HG02763 (cell line): ENCODE results near the gene CCT8L2.
"Not testable (repeated sequence)": the region's sequence is repeated elsewhere in the genome, so short reads cannot be mapped to it uniquely, and the experiment has no call there.

Source experiments
- ATAC-seq: cut with Tn5 transposase; IDR thresholded peaks from one replicate; pipeline ENCODE4 v1.9.1; 2021; ENCODE audit warnings: mild to moderate bottlenecking, moderate library complexity; ENCODE audit not compliant: unreplicated experiment

CCT8L2 gene

DNA sequence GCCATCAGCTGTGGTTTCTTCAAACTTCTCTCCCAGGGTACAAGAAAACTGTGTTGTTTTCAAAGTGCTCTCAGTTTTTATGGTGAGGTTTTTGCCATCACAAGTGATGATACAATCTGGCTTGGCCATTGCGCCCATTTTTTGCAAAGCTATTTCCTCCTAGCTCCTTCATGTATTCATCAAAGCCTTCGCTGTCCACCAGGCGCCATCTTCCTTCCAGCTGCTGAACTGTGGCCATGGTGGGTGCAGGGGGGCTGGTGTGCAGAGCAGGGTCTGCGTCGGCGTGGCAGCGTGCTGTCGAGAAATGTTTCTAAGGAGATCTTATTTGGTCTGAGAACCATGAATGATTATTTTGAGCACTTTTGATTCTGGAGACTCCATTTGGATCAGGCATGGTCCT, 2.6 kb upstream of the CCT8L2 start:
- ATAC-seq: not testable (repeated sequence)

DNA sequence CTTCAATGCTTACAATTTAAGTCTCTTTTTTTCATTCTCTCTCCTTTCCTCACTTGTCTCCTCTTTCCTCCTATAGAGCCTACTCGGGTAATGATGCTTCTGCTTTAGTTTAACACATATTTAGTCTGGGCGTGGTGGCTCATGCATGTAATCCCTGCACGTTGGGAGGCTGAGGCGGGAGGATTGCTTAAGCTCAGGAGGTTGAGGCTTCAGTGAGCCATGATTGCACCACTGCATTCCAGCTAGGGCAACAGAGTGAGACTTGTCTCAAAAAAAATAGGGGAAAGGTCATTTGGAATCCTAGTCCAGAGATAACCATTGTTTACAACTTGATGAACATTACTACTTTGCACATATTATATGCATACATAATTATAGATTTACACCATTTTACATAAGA, 1.4 kb upstream of the CCT8L2 start:
- no peak for ATAC-seq

DNA sequence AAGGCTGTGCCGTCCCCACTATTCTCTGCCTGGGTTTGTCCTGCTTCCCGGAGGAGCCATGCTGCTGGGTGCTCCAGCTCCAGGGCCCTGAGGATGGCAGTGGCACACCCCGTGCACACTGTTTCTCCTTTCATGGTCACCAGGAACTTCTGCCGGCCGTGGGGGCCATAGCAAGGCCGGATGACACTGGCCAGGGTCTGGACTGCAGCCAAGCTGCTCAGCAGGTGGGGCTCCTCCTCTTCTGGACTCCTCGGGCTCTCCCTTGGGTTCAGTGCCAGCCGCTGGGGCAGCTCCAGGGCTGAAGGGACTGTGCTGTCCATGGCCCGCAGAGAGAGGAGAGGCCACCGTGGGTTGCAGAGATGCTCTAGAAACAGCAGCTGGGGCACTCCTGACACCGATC, 379 bp downstream of the CCT8L2 start:
- not testable (repeated sequence) for ATAC-seq

DNA sequence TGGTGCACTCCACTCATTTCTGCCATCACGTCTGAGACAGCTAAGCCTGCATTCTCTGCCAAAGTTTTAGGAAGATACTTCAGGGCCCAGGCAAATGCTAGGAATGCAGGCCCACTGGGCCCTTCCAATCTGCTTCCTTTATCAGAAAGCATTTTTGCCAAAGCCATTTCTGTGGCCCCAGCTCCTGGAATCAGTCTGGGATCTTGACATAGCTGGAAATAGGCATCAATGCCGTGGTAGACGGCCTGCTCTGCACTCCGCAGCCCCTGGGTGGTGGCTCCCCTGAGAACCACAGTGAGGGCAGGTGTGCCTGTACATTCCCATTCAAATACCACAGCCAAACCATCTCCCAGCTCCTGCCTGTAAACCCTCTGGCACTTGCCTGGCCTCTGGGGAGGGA, 1.5 kb downstream of the CCT8L2 start:
- not testable (repeated sequence) for ATAC-seq

DNA sequence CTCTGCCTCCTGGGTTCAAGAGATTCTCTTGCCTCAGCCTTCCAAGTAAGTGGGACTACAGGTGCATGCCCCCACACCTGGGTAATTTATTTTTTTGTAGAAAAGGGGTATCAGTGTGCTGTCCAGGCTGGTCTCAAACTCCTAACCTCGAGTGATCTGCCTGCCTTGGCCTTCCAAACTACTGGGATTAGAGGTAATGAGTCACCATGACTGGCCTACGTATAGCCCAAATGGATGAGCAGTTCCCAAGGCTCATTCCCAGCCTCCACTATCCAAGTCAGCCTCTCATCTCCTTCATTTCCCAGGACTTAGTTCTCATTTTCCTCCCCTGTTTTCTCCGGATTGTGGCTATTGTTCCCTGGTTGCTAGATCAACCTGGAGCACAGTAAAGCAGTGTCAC, 5.6 kb downstream of the CCT8L2 start:
- ATAC-seq: no peak

DNA sequence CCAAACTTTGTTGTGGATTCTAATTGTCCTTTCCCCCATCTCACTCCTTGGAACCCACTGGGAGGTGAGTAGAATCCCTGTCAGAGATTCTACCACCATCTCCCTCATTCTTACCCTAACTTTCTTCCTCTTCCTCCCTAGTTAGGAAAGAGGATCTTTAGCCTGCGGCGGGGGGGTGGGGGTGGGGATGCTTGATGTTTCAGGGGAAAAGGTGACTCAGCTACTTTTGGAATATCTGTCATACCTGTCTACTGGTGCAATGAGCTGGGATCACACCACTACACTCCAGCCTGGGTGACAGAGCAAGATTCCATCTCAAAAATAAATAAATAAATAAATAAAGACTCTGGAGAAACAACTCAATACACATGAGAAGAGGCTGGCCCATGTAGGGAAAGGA, 6.4 kb downstream of the CCT8L2 start:
- ATAC-seq: no peak

DNA sequence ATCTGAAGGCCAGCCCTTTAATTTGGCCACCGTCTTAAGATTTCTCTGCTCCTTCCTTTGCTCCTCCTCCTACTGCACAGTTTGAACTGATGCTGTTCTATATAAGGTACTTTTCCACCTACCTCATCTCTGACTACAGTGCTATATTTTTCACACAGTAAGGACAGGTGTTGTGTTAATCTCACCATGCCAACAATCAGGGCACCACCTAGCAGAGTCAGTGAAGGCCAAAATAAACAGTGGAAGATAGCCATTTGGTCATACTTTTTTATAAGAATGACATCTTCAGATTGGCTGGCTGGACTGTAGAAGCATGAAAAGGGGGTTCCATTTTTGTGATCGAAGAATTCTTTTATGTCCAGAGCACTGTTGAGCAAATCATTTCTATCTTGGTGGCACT, 11.7 kb downstream of the CCT8L2 start:
- not testable (repeated sequence) for ATAC-seq

DNA sequence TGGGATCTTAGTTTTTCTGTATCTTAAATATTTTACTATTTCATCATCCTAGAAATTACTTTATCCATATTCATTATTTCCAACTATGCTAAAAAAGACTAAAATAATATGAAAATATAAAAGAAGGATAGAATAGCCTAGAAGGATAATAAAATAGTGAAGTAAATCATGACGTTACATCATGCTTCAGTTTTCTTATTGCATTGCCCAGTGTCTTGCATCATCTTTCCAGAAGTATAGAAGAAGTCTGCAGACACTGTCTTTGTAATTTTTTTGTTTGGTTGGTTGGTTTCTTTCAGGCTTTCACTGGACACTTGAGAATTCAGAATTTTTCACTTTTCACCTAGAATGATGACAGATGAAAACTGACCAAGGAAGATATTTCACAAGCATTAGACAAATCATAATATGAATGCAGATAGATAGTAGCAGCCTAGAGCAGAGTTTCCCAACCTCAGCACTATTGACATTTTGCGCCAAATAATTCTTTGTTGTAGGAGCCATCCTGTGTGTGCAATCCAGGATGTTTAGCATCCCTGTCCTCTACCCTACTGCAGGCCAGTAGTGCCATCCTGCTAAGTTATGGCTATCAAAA, 23.3 kb downstream of the CCT8L2 start:
- not testable (repeated sequence) for ATAC-seq

DNA sequence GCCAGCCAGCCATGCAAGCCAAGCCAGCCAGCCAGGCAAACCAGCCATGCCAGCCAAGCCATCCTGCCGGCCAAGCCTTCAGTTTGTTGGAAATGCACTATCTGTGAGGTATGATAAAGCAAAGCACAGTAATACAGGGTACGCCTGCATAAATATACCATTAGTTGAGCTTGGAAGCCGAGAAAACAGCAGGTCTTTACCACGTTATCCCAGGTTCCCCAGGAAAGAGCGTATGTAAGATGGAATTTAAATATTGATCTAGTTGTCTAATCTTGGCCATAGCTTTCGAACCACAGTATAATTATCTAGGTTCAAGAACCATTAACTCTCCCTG, 24.2 kb downstream of the CCT8L2 start:
- no peak for ATAC-seq

DNA sequence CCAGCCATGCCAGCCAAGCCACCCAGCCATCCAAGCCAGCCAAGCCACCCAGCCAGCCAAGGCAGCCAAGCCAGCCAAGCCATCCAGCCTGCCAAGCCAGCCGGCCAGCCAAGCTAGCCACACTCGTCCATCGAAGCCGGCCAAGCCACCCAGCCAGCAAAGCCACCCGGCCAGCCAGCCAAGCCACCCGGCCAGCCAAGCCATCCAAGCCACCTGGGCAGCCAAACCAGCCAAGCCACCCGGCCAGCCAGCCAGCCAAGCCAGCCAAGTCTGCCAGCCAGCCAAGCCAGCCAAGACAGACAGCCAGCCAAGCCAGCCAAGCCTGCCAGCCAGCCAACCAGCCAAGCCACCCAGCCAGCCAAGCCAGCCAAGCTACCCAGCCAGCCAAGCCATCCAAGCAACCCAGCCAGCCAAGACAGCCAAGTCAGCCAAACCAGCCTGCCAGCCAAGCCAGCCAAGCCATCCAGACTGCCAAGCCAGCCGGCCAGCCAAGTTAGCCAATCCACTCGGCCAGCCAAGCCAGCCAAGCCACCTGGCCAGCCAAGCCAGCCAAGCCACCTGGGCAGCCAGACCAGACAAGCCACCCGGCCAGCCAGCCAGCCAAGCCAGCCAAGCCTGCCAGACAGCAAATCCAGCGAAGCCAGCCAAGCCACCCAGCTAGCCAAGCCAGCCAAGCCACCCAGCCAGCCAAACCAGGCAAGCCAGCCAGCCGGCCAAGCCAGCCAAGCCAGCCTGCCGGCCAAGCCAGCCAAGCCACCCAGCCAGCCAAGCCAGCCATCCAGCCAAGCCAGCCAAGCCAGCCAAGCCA, 24.8 kb downstream of the CCT8L2 start:
- not testable (repeated sequence) for ATAC-seq

DNA sequence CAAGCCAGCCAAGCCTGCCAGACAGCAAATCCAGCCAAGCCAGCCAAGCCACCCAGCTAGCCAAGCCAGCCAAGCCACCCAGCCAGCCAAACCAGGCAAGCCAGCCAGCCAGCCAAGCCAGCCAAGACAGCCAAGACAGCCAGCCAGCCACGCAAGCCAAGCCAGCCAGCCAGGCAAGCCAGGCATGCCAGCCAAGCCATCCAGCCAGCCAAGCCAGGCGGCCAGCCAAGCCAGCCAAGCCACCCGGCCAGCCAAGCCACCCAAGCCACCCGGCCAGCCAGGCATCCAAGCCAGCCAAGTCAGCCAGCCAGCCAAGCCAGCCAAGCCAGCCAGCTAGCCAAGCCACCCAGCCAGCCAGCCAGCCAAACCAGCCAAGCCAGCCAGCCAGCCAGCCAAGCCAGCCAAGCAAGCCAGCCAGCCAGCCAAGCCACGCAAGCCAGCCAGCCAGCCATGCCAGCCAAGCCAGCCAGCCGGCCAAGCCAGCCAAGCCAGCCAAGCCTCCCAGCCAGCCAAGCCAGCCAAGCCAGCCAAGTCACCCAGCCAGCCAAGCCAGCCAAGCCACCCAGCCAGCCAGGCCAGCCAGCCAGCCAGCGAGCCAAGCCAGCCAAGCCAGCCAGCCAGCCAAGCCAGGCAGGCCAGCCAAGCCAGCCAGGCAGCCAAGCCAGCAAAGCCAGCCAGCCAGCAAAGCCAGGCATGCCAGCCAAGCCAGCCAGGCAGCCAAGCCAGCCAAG, 26.0 kb downstream of the CCT8L2 start:
- ATAC-seq: not testable (repeated sequence)

DNA sequence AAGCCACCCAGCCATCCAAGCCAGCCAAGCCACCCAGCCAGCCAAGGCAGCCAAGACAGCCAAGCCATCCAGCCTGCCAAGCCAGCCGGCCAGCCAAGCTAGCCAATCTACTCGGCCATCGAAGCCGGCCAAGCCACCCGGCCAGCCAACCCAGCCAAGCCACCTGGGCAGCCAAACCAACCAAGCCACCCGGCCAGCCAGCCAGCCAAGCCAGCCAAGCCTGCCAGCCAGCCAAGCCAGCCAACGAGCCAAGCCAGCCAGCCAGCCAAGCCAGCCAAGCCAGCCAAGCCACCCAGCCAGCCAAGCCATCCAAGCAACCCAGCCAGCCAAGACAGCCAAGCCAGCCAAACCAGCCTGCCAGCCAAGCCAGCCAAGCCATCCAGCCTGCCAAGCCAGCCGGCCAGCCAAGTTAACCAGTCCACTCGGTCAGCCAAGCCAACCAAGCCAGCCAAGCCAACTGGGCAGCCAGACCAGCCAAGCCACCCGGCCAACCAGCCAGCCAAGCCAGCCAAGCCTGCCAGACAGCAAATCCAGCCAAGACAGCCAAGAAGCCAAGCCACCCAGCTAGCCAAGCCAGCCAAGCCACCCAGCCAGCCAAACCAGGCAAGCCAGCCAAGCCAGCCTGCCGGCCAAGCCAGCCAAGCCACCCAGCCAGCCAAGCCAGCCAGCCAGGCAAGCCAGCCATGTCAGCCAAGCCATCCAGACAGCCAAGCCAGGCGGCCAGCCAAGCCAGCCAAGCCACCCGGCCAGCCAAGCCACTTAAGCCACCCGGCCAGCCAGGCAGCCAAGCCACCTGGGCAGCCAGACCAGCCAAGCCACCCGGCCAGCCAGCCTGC, 26.8 kb downstream of the CCT8L2 start:
- not testable (repeated sequence) for ATAC-seq

DNA sequence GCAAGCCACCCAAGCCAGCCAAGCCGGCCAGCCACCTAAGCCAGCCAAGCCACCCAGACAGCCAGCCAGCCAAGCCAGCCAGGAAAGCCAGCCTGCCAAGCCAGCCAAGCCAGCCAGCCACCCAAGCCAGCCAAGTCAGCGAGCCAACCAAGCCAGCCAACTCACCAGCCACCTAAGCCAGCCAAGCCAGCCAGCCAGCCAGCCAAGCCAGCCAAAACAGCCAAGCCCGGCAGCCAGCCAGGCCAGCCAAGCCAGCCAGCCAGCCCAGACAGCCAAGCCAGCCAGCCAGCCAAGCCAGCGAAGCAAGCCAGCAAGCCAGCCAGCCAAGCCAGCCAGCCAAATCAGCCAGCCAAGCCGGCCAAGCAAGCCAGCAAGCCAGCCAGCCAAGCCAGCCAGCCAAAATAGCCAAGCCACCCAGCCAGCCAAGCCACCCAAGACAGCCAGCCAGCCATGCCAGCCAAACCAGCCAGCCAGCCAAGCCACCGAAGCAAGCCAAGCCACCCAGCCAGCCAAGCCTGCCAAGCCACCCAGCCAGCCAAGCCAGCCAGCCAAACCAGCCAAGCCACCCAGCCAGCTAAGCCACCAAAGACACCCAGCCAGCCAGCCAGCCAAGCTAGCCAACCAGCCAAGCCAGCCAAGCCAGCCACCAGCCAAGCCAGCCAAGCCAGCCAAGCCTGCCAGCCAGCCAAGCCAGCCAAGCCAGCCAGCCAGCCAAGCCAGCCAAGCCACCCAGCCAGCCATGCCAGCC, 27.6 kb downstream of the CCT8L2 start:
- ATAC-seq: not testable (repeated sequence)

DNA sequence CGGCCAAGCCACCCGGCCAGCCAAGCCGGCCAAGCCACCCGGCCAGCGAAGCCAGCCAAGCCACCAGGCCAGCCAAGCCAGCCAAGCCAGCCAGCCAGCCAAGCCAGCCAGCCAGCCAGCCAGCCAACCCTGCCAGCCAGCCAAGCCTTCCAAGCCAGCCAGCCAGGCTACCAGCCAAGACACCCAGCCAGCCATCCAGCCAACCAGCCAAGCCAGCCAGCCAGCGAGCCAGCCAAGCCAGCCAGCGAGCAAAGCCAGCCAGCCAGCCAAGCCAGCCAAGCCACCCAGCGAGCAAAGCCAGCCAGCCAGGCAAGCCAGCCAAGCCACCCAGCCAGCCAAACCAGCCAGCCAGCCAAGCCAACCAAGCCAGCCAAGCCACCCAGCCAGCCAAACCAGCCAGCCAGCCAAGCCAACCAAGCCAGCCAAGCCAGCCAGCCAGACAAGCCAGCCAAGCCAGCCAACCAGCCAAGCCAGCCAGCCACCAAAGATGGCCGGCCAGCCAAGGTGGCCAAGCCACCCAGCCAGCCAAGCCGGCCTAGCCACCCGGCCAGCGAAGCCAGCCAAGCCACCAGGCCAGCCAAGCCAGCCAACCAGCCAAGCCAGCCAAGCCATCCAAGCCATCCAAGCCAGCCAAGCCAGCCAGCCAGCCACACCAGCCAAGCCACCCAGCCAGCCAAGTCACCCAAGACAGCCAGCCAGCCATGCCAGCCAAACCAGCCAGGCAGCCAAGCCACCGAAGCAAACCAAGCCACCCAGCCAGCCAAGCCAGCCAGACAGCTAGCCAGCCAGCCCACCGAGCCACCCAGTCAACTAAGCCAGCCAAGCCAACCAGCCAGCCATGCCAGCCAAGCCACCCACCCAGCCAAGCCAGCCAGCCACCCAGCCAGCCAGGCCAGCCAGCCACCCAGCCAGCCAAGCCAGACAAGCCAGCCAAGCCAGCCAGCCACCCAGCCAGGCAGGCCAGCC, 28.8 kb downstream of the CCT8L2 start:
- no peak for ATAC-seq

DNA sequence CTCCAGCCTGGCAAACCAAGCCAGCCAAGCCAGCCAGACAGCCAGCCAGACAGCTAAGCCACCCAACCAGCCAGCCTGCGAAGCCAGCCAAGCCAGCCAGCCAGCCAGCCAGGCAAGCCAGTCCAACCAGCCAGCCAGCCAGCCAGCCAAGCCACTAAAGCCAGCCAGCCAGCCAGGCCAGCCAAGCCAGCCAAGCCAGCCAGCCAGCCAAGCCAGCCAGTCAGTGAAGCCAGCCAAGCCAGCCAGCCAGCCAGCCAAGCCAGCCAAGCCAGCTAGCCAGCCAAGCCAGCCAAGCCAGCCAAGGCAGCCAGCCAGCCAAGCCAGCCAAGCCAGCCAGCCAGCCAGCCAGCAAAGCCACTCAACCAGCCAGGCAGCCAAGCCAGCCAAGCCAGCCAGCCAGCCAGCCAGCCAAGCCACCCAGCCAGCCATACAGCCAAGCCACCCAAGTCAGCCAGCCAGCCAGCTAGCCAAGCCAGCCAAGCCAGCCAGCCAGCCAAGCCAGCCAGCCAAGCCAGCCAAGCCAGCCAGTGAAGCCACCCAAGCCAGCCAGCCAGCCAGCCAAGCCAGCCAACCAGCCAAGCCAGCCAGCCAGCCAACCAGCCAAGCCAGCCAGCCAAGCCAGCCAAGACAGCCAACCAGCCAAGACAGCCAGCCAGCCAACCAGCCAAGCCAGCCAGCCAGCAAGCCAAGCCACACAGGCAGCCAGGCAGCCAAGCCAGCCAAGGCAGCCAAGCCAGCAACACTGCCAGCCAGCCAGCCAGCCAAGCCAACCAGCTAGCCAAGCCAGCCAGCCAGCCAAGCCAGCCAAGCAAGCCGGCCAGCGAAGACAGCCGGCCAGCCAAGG, 29.7 kb downstream of the CCT8L2 start:
- ATAC-seq: no peak

DNA sequence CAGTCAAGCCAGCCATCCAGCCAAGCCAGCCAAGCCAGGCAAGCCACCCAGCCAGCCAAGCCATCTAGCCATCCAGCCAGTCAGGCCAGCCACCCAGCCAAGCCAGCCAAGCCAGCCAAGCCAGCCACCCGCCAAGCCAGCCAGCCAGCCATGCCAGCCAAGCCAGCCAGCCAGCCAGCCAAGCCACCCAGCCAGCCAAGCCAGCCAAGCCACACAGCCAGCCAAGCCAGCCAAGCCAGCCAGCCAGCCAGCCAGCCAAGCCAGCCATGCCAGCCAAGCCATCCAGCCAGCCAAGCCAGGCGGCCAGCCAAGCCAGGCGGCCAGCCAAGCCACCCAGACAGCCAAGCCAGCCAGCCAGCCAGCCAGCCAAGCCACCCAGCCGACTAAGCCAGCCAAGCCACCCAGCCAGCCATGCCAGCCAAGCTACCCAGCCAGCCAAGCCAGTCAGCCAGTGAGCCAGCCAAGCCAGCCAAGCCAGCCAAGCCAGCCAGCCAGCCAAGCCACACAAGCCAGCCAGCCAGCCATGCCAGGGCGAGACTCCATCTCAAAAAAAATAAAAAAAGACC, 31.4 kb downstream of the CCT8L2 start:
- not testable (repeated sequence) for ATAC-seq

DNA sequence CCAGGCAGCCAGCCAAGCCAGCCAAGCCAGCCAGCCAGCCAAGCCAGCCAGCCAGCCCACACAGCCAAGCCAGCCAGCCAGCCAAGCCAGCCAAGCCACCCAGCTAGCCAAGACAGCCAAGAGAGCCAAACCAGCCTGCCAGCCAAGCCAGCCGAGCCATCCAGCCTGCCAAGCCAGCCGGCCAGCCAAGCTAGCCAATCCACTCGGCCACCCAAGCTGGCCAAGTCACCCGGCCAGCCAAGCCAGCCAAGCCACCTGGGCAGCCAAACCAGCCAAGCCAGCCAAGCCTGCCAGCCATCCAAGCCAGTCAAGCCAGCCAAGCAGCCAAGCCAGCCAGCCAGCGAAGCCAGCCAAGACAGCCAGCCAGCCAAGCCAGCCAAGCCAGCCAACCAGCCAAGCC, 32.0 kb downstream of the CCT8L2 start:
- ATAC-seq: not testable (repeated sequence)

DNA sequence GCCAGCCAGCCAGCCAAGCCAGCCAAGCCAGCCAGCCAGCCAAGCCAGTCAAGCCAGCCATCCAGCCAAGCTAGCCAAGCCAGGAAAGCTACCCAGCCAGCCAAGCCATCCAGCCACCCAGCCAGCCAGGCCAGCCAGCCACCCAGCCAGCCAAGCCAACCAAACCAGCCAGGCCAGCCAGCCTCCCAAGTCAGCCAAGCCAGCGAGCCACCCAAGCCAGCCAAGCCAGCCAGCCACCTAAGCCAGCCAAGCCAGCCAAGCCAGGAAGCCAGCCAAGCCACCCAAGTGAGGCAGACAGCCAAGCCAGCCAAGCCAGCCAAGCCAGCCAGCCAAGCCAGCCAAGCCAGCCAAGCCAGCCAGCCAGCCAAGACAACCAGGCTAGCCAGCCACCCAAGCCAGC, 32.6 kb downstream of the CCT8L2 start:
- ATAC-seq: not testable (repeated sequence)
